SJSA1 (cell line): ENCODE results near the gene RABL3. TPM values are rescaled to one million over a fixed set of nuclear protein-coding genes. Genes with fewer than 3 reads are reported as not detected.

ENCODE experiments used
- DNase-seq, 2 experiments: peaks; one replicate each; pipeline ENCODE4 v3.0.0-alpha.2; 2015 to 2020; ENCODE audit warnings: low spot score in 2 of 2, low read depth in 1 of 2
- H3K27ac ChIP-seq: fragments of 250-450 bp; sonication (Bioruptor Pico); 2 replicates; pipeline ENCODE4 v1.5.1; 2020; ENCODE audit warnings: mild to moderate bottlenecking, moderate library complexity
- H3K27me3 ChIP-seq: fragments of 250-450 bp; sonication (Bioruptor Pico); replicated peaks from 2 replicates; pipeline ENCODE4 v1.5.1; 2020; ENCODE audit warnings: mild to moderate bottlenecking, moderate library complexity
- H3K36me3 ChIP-seq: fragments of 250-450 bp; sonication (Bioruptor Pico); 2 replicates; pipeline ENCODE4 v1.5.1; 2020; ENCODE audit warnings: mild to moderate bottlenecking
- H3K4me1 ChIP-seq: fragments of 250-450 bp; sonication (Bioruptor Pico); replicated peaks from 2 replicates; pipeline ENCODE4 v1.6.1; 2021; ENCODE audit warnings: mild to moderate bottlenecking
- H3K4me3 ChIP-seq: fragments of 250-450 bp; sonication (Bioruptor Pico); 2 replicates; pipeline ENCODE4 v1.5.1; 2020; ENCODE audit warnings: mild to moderate bottlenecking
- H3K9me3 ChIP-seq: fragments of 250-450 bp; sonication (Bioruptor Pico); replicated peaks from 2 replicates; pipeline ENCODE4 v1.5.1; 2020; ENCODE audit warnings: mild to moderate bottlenecking
- total RNA-seq: library from RNA; depleted of rRNA; stranded (reverse); fragments of >200 nt; shearing (Covaris generic); gene quantifications from 2 replicates; pipeline ENCODE4 v1.2.3, GENCODE V29; 2014

RABL3 gene
- total RNA-seq, 1 experiment from 2014 or later: 17.8 TPM

DNA sequence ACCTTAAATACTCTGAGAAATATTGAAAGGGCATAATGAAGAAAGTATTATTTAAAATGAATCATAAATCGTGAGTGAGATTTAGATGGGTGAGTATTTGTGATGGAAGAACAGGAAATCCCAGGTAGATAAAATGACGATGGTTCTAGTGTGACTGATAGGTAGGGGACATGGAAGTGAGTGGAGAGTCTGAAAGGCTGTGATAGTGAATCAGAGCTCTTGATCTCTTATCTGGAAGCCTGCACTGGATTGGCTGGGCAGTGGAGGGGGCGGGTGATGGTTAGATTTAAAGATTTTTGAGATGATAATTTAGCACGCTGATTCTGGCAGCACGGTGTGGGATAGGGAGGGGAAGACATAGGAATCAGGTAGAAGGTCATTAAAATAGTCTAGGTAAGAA lies 80.4 kb downstream of the RABL3 start:
- H3K27me3 ChIP-seq: no peaks in the 10 kb centered on the region
- H3K27ac ChIP-seq: no peak overlapping the region
- no peak for DNase-seq
- no peaks in the 10 kb centered on the region for H3K36me3 ChIP-seq
- H3K4me3 ChIP-seq: no peak overlapping the region
- H3K9me3 ChIP-seq: no peaks in the 10 kb centered on the region
- H3K4me1 ChIP-seq: no peaks in the 10 kb centered on the region

DNA sequence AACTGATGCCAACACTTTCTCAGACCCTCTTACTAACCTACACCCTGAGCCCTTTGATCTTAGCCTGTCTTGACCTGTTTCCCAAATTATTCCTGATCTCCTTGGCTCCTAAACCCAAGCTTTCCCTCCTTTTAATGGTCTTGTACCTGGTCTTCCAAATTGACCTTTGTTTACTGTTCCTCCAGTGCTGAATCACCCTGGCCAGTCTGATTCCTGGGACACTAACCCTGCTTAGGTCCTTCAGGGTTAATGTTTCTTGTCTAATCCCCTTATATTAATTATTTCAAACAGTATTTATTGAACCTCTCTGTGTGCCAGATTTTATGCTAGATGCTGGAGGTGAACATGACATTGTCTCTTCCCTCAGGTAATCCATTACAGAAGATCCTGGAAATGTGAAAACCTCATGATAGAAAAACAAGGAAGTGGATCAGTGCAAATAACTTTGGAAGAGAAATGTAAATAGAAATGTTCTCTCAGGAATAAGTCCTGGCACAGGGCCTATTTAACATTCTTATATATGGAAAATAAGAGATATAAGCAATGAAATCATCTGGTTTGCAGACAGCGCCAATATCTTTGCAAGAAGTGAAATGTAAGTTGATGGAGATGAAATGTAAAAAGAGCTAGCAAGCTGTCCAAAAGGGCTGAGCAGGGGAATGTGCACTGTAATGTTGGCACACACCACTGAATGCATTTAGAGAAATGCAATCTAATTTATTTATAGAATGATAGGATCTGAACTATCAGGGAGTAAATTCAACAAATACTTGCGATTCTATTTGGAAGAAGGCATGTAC lies 81.0 kb downstream of the RABL3 start:
- H3K9me3 ChIP-seq: no peaks in the 10 kb centered on the region
- H3K27ac ChIP-seq: no peak overlapping the region
- H3K4me1 ChIP-seq: no peaks in the 10 kb centered on the region
- H3K4me3 ChIP-seq: no peak overlapping the region
- H3K27me3 ChIP-seq: no peaks in the 10 kb centered on the region
- no peak for DNase-seq
- H3K36me3 ChIP-seq: no peaks in the 10 kb centered on the region

DNA sequence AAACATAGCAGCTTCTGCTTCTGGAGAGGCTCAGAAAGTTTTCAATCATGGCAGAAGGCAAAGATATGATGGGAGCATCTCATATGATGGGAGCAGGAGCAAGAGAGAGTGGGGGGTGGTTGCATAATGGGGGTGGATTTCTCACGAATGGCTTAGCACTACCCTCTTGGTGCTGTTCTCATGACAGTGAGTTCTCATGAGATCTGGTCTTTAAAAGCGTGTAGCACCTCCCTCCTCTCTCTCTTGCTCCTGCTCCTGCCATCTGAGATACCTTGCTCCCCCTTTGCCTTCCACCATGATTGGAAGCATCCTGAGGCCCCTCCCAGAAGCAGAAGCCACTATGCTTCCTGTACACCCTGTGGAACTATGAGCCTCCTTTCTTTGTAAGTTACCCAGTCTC lies 82.5 kb downstream of the RABL3 start:
- H3K27me3 ChIP-seq: no peaks in the 10 kb centered on the region

DNA sequence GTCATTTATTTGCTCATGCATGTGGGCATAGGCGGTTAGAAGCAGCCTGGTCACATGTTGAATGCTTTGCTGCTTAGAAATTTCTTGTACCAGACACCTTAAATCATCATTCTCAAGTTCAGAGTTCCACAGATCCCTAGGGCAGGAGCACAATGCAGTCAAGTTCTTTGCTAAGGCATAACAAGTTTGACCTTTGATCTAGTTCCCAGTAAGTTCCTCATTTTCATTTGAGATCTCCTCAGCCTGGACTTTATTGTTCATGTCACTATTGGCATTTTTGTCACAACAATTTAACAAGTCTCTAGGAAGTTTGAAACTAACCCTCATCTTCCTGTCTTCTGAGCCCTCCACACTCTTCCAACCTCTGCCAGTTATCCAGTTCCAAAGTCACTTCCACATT lies 83.0 kb downstream of the RABL3 start:
- Histone ChIP-seq H3K27me3 (no peaks in the 10 kb centered on the region), H3K27ac (no peak overlapping the region), H3K9me3 (no peaks in the 10 kb centered on the region), H3K36me3 (no peaks in the 10 kb centered on the region), H3K4me1 (no peaks in the 10 kb centered on the region), H3K4me3 (no peak overlapping the region)
- DNase-seq: no peak

More for the DNA sequence above, 82.5 kb downstream of the RABL3 start:
- Histone ChIP-seq H3K4me3 (no peak overlapping the region), H3K9me3 (no peaks in the 10 kb centered on the region), H3K27ac (no peak overlapping the region), H3K36me3 (no peaks in the 10 kb centered on the region), H3K4me1 (no peaks in the 10 kb centered on the region)
- DNase-seq: no peak

DNA sequence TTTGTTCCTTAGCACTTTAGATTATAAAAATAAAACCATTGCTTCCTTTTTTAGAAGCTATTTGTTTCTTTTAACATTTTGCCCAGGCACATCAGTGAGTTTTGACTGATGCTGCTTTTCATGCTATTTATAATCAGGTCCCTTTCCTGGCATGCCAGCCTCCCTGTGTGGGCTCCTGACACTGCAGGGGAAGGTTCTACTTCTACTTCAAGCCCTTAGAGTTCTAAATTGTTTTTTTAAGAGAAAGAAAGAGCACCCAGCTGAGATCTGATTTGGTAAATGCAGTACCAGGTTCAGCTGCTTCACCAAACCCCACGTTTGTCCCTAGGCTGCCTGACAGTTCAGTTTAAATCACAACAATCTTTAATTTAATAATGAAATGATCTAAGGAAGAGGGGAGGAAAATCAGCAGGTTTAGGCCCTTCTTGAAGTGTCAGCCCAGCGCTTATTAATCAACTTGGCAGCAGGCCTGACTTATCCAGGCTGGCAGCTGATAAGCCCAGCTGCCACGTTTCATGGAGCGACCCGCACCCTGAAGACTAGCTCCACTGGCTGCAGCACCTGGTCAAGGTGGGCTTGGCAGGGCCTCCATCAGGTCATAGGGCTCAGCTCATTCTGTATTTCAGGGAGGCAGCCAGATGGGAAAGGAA lies 89.3 kb downstream of the RABL3 start:
- no peak overlapping the region for H3K27ac ChIP-seq
- no peak overlapping the region for H3K4me3 ChIP-seq
- H3K36me3 ChIP-seq: no peaks in the 10 kb centered on the region
- peaks cover 23% of the 10 kb centered on the region for H3K4me1 ChIP-seq
- H3K27me3 ChIP-seq: no peaks in the 10 kb centered on the region
- DNase-seq: no peak
- H3K9me3 ChIP-seq: no peaks in the 10 kb centered on the region

DNA sequence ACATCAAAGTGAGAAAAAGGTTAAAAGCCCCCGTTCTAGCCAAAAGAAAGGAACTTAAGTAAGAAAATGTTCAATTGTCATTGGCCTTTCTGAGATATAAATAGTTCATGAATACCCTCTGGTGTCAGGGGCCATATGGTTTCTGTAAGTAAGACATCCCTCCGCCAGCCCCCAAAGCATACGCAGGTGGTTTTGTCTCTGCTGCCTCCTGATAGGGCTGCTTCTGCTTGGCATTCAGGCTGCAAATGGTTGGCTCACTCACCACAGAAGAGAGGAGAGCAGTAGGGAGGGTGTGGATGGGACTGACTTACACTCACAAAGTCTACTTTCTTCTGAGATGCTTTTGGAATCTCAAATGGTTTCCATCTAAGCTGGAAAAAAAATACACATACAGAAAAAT lies 90.0 kb downstream of the RABL3 start:
- peaks cover 23% of the 10 kb centered on the region for H3K4me1 ChIP-seq
- no peak overlapping the region for H3K27ac ChIP-seq
- no peaks in the 10 kb centered on the region for H3K27me3 ChIP-seq
- H3K4me3 ChIP-seq: no peak overlapping the region
- H3K36me3 ChIP-seq: no peaks in the 10 kb centered on the region
- no peaks in the 10 kb centered on the region for H3K9me3 ChIP-seq
- DNase-seq: no peak

DNA sequence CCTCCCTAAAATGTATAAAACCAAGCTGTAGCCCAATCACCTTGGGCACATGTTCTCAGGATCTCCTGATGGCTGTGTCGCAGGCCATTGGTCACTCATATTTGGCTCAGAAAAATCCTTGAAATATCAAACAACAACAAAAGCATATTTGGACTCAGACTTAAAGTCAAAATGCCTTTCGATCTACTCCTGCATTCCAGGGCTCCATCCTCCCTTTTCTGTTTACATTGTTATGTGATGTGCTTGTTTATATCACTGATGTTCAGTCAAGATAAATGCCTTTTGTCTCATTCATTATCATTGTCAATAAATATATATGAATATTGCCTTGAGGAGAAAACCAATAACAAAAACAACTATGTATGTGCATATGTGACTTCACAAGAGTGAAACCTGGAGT lies 92.0 kb downstream of the RABL3 start:
- Histone ChIP-seq H3K4me3 (no peak overlapping the region), H3K27ac (no peak overlapping the region), H3K27me3 (no peaks in the 10 kb centered on the region), H3K4me1 (peaks cover 25% of the 10 kb centered on the region), H3K9me3 (no peaks in the 10 kb centered on the region), H3K36me3 (no peaks in the 10 kb centered on the region)
- DNase-seq: no peak

- H3K27ac ChIP-seq: no peak overlapping the region
- no peaks in the 10 kb centered on the region for H3K9me3 ChIP-seq
- no peak overlapping the region for H3K4me3 ChIP-seq
- no peaks in the 10 kb centered on the region for H3K27me3 ChIP-seq
- DNase-seq: no peak
- peaks cover 27% of the 10 kb centered on the region for H3K4me1 ChIP-seq
- H3K36me3 ChIP-seq: no peaks in the 10 kb centered on the region
Measured at GRCh38 chr3:120649830-120650233, 92.5 kb downstream of the RABL3 start.

DNA sequence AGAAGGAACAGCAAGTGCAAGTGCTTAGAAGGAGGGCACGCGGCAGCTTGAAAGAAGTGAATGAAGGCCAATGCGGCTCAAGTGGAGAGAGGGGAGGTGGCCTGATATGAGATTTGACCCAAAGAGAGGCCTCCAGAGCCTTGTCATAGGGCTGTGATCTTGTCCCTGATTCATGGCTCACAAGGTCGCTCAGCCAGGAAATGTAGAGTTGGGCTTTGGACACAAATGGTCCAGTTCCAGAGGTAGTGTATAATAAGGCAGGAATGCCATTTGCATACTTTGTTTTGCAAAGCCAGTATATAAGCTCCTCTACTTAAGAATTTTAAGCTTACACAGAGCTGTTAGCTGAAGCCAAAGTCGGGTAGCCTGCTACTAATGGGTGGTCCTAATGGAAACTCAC lies 94.0 kb downstream of the RABL3 start:
- Histone ChIP-seq H3K9me3 (no peaks in the 10 kb centered on the region), H3K4me1 (peaks cover 26% of the 10 kb centered on the region), H3K27me3 (no peaks in the 10 kb centered on the region), H3K4me3 (no peak overlapping the region), H3K36me3 (no peaks in the 10 kb centered on the region), H3K27ac (no peak overlapping the region)
- no peak for DNase-seq

DNA sequence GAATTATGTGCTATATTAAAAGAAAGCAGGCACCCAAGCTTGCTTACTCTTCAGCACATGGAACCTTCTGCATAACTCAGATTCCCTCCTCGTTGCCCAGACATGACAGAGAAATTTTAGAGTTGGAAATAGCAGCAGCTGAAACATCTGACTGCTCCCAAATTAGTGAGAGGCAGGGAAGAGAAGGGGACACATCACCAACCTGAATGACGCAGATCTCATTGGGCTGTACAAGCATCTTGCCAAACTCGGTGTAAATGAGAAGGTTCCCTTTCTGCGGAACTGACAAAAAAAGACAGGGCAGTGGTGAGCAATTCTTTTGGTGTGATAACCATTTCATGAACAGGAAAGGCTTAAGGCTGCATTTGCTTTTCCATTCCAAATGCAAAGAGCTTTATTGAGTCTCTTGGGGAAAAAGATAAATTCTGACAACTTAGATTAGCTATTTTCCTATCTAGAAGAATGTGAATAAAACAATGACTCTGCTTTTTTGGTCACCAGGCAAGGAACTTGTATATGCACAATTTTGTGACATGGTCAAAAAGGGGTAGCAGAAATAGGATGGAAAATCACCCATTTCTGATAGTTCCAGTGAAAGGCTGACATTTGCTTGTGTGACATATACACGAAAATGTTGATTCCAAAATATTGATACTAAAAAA lies 95.4 kb downstream of the RABL3 start:
- Histone ChIP-seq H3K4me3 (no peak overlapping the region), H3K9me3 (no peaks in the 10 kb centered on the region), H3K36me3 (no peaks in the 10 kb centered on the region), H3K27ac (no peak overlapping the region), H3K4me1 (peaks cover 27% of the 10 kb centered on the region), H3K27me3 (no peaks in the 10 kb centered on the region)
- no peak for DNase-seq

GRCh38 chr3:120645083-120645845 lies 97.1 kb downstream of the RABL3 start:
- Histone ChIP-seq H3K4me3 (no peak overlapping the region), H3K27me3 (no peaks in the 10 kb centered on the region), H3K4me1 (peaks cover 19% of the 10 kb centered on the region), H3K9me3 (no peaks in the 10 kb centered on the region), H3K27ac (no peak overlapping the region), H3K36me3 (no peaks in the 10 kb centered on the region)
- no peak for DNase-seq

DNA sequence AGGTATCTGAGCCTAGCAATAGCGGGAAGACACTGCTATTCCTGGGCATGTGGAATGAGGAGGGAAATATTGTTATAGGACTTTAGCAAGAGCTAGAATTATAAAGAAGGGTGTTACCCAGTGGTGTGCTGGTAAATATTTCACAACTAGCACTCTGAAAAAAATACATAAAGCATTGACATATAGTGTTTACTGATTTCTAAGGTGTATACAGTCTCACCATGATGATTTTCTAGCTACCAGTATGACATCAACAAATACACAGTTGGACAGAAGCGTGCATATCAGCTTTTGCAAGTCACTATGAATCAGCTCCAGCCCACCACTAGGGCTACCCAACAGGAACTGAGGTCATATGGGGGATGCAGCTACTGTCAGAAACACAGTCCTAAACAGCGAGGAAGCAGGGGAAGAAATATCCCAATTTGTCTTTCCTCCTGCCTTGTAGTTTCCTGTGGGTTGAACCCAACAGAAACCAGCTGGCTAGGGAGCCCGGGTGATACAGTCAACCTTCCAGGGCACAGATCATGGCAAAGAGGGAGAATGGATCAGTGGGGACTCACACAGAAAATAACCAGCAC lies 99.9 kb downstream of the RABL3 start:
- Histone ChIP-seq H3K27ac (0 out of 2 replicates have a peak overlapping the region, but pooled peaks have one; percentile 24), H3K4me1 (peaks cover 13% of the 10 kb centered on the region), H3K27me3 (no peaks in the 10 kb centered on the region), H3K36me3 (no peaks in the 10 kb centered on the region), H3K9me3 (no peaks in the 10 kb centered on the region), H3K4me3 (no peak overlapping the region)
- DNase-seq: peak in 1 of 2 experiments; percentile 47

- no peak for DNase-seq
- Histone ChIP-seq H3K4me3 (no peak overlapping the region), H3K27ac (0 out of 2 replicates have a peak overlapping the region, but pooled peaks have one; percentile 24), H3K36me3 (no peaks in the 10 kb centered on the region), H3K9me3 (no peaks in the 10 kb centered on the region), H3K27me3 (no peaks in the 10 kb centered on the region), H3K4me1 (peaks cover 13% of the 10 kb centered on the region)
Measured at GRCh38 chr3:120641696-120642246, 100.5 kb downstream of the RABL3 start.
